GM12892 (cell line): ENCODE data around the gene CPS1.

Source experiments
- POLR2A ChIP-seq: IDR thresholded peaks from 2 replicates; pipeline ENCODE4 v1.6.1; 2011; ENCODE audit warnings: low read depth, low read length, control low read depth
- POLR2AphosphoS5 ChIP-seq: IDR thresholded peaks from 2 replicates; pipeline ENCODE4 v1.6.1; 2011; ENCODE audit warnings: low read depth, low read length, control low read depth
- TAF1 ChIP-seq: IDR thresholded peaks from 2 replicates; pipeline ENCODE4 v1.6.1; 2011; ENCODE audit warnings: low read depth, mild to moderate bottlenecking, control low read depth, low read length, borderline replicate concordance

- TF ChIP-seq POLR2A (no peak), TAF1 (no peak), POLR2AphosphoS5 (no peak)
Observed at GRCh38 chr2:210663631-210664089, 107.3 kb downstream of the CPS1 start.
